GM12864 (cell line): Measurements from ENCODE around the gene GPR32.
"Not testable (repeated sequence)": the region's sequence is repeated elsewhere in the genome, so short reads cannot be mapped to it uniquely, and the experiment has no call there.

Experiments used
- DNase-seq: peaks from one replicate; pipeline ENCODE4 v3.0.0-alpha.2; 2011; ENCODE audit warnings: low read depth
- H3K4me3 ChIP-seq: 2 replicates; pipeline ENCODE4 v1.5.1; 2011; ENCODE audit warnings: mild to moderate bottlenecking, low read depth, low read length, control low read depth
- TF ChIP-seq, protein P1 (sequence below): IDR thresholded peaks from 2 replicates; pipeline ENCODE4 v1.5.1; 2011; ENCODE audit warnings: low read depth, mild to moderate bottlenecking, moderate library complexity, low read length, control low read depth, inconsistent platforms; ENCODE audit errors: missing control alignments

Gene GPR32, protein sequence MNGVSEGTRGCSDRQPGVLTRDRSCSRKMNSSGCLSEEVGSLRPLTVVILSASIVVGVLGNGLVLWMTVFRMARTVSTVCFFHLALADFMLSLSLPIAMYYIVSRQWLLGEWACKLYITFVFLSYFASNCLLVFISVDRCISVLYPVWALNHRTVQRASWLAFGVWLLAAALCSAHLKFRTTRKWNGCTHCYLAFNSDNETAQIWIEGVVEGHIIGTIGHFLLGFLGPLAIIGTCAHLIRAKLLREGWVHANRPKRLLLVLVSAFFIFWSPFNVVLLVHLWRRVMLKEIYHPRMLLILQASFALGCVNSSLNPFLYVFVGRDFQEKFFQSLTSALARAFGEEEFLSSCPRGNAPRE

DNA sequence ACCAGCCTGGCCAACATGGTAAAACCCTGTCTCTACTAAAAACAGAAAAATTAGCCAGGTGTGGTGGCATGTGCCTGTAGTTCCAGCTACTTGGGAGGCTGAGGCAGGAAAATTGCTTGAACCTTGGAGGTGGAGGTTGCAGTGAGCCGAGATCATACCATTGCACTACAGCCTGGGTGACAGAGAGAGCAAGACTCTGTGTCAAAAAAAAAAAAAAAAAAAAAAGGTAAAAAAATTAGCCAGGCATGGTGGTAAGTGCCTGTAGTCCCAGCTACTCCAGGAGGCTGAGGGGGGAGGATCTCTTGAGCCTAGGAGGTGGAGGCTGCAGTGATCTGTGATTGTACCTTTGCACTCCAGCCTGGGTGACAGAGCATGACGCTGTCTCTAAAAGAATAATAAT, at the start of gene GPR32:
Gene GPR32 (plus strand): TSS at position 301 of the 400 bp plus-strand sequence. CDS start 137 bp downstream, outside the sequence.
- not testable (repeated sequence) for DNase-seq, H3K4me3 ChIP-seq

DNA sequence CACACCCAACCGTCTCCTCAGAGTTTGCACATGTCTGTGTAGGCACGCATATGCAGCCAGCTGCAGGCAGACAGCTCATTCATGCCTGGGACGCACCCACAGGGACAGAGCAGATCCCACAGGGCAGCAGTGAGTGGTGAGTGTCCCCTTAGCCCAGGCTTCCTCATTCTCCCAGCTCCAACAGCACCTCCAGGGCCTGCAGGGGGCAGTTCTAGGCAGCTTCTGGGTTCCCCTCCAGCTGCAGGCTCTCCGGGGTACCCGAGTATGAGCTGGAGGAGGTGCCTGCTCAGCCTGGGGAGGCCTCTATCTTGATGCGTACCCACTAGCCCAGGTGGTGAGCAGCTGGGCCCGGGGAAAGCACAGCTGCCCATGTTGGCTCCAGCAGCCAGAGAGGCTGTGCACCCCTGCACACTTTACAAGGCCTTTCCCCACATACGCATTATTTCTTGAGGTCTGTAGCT, 49.3 kb upstream of the GPR32 start:
- H3K4me3 ChIP-seq: no peak overlapping the region
- TF ChIP-seq, protein P1, sequence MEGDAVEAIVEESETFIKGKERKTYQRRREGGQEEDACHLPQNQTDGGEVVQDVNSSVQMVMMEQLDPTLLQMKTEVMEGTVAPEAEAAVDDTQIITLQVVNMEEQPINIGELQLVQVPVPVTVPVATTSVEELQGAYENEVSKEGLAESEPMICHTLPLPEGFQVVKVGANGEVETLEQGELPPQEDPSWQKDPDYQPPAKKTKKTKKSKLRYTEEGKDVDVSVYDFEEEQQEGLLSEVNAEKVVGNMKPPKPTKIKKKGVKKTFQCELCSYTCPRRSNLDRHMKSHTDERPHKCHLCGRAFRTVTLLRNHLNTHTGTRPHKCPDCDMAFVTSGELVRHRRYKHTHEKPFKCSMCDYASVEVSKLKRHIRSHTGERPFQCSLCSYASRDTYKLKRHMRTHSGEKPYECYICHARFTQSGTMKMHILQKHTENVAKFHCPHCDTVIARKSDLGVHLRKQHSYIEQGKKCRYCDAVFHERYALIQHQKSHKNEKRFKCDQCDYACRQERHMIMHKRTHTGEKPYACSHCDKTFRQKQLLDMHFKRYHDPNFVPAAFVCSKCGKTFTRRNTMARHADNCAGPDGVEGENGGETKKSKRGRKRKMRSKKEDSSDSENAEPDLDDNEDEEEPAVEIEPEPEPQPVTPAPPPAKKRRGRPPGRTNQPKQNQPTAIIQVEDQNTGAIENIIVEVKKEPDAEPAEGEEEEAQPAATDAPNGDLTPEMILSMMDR: no peak
- DNase-seq: no peak

DNA sequence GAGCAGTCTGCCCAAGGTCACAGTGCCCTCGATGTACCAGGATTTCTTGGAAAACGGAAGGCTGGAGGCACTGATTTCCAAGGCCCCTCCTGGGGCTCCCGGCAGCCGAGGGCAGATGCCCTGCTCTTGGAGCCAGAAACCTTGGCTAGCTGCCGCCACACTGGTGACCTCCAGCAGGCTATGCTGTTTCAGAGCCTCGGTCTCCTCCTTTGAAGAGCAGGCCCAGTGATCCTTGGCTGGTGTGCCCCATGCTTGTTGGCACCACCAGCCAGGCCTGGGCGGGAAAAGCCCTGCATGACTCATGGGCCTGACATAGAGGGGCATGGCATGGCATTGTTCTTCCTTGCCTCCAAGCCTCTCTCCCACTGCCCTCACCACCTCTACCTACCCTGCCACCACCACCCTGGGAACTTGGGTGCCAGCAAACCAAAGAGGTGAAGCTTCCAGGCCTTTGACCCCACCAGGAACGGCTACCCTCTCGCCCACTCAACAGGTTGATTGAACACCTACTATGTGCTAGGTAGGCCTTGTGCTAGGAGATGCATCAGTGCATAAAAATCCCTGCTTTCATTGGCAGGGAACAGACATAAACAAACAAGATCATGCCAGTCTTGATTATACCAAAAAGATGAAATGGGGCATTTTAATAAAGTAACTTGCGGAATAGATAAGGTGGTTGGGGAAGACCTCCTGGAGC, 48.7 kb upstream of the GPR32 start:
- TF ChIP-seq, protein P1: no peak
- no peak overlapping the region for H3K4me3 ChIP-seq
- no peak for DNase-seq

DNA sequence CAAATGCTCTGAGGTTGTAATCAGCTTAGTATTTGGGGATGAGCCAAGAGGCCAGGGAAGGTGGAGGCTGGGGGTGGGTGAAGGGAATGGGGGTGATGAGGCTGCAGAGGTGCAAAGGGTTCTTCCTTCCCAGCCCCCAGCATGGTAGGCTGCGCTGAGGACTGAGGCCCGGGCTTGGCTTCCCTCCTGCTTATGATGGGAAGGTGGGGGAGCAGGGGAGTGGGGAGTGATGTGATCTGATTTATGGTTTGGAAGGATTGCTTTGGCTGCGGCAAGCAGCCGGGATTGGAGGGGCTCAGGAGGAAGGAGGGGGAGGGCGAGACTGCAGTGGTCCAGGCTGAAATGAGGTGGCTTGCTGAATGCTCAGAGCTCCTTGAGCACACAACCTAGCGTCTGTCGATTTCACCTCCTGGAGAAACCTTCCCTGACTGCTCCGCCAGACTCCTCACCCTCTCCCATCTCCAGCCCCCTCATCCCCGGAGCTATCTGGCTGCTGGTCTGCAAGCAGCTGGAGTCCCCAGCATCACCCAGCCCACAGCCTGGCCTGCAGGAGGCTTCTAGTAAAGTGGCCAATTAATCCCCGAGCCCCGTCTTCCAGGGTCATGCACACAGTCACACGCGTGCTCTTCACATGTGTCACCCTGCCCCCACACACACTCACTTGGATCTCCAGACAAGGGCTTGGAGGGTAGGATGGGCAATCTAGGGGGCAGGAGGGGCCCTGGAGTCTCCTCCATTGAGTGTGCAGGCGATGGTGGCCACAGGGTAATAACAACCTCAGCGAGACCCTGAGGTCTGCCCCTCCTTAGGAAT, 47.9 kb upstream of the GPR32 start:
- TF ChIP-seq, protein P1: no peak
- DNase-seq: no peak
- H3K4me3 ChIP-seq: no peak overlapping the region

DNA sequence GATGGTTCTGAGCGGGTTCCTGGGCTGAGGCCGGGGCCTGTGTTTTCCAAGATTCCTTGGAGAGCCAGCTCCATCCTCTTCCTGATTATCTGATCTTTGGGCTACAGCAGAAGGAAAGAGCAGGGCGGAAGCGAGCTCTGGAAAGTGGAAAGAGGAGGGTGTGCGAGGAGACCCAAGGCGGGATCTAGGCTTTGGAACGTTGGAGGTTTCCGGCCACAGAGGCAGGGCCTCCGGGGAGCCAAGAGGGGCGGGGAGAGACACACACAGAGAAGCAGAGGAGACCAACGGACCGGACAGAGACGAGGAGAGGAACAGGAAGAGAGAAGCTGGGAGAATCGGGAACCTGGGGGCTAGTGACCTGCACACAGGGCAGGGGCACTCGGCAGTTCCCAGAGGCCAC, 47.2 kb upstream of the GPR32 start, which contains the start of gene CLEC11A:
Gene CLEC11A (plus strand): TSS at position 296 of the 400 bp plus-strand sequence. CDS start 162 bp downstream, outside the sequence.
- TF ChIP-seq, protein P1: no peak
- DNase-seq: no peak
- no peak within 1 kb of the TSS; the same call in 1 of the 2 replicates for H3K4me3 ChIP-seq

DNA sequence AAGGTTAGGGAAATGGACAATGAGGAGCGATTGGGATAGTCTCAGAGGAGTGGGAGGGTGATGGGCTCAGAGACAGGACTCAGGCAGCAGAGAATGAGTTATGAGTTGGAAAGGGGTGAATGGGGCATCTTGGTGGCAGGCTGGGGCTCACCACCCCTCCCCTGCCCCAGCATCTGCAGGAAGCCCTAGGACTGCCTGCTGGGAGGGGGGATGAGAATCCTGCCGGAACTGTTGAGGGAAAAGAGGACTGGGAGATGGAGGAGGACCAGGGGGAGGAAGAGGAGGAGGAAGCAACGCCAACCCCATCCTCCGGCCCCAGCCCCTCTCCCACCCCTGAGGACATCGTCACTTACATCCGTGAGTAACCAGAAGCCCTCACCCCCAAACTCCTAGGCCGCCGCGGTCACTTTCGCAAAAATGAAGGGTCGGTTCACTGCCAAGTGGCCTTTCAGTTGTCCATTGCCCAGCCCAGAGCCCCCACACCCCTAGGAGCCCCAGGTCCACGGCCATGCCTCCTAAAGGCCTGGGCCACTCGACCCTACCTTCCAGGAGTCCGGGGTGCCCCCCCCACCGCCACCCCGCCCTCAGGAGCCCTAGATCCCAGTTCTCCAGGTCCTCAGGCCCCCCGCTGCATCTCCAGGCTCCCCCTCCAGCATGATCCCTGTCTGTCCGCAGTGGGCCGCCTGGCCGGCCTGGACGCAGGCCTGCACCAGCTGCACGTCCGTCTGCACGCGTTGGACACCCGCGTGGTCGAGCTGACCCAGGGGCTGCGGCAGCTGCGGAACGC, 46.3 kb upstream of the GPR32 start:
- TF ChIP-seq, protein P1: no peak
- no peak for DNase-seq
- peak overlapping the region; percentile 42 for H3K4me3 ChIP-seq
